T-cell (primary cell): ENCODE measurements around the gene C16orf54. TPM values are rescaled to one million over a fixed set of nuclear protein-coding genes. Genes with fewer than 3 reads are reported as not detected.
"Not testable (repeated sequence)": the region's sequence is repeated elsewhere in the genome, so short reads cannot be mapped to it uniquely, and the experiment has no call there.

Experiments used
- ATAC-seq, 4 experiments: fragments of 200-7000 bp in 3 of 4; fragments of 150-1000 bp in 1 of 4; cut with Tn5 transposase; replicated peaks in 1 of 4; 1 replicate in 3 of 4; 2 replicates in 1 of 4; pipeline ENCODE4 v1.10.0; 2021; ENCODE audit warnings: moderate library complexity in 3 of 4, mild to moderate bottlenecking in 2 of 4, moderate number of reproducible peaks in 1 of 4
- CTCF ChIA-PET, 2 donors: fragments of 300-600 bp; sonication (Branson Sonifier 250); formaldehyde crosslinking; loops; one replicate each; lab custom pipeline; 2022; ENCODE audit warnings: antibody characterized with exemption in 2 of 2; lab: Charles Lee
- POLR2A ChIA-PET, 2 donors: fragments of 300-600 bp; sonication (Branson Sonifier 250); formaldehyde crosslinking; loops; one replicate each; lab custom pipeline; 2022; ENCODE audit warnings: antibody characterized with exemption in 2 of 2; lab: Charles Lee
- DNase-seq, 35 experiments: peaks; one replicate each; pipeline versions ENCODE4 v3.0.0 to v3.0.0-alpha.2; 2013 to 2023
- H3K27ac ChIP-seq: one replicate; pipeline ENCODE4 v1.5.1; 2013; ENCODE audit warnings: low read length
- H3K27me3 ChIP-seq, 2 experiments: replicated peaks in 1 of 2; 1 replicate in 1 of 2; 2 replicates in 1 of 2; pipeline versions ENCODE4 v1.6.1 to v1.7.0; 2013; ENCODE audit warnings: low read length in 1 of 2, mixed read lengths in 1 of 2; ENCODE audit not compliant: control insufficient read depth in 2 of 2, insufficient read depth in 2 of 2; ENCODE audit errors: extremely low read depth in 1 of 2
- H3K36me3 ChIP-seq, 2 donors: 1 replicate in 1 of 2; 2 replicates in 1 of 2; pipeline versions ENCODE4 v1.6.1 to v1.7.0; 2013; ENCODE audit warnings: low read length in 1 of 2; ENCODE audit not compliant: control insufficient read depth in 2 of 2, insufficient read depth in 1 of 2; ENCODE audit errors: extremely low read depth in 1 of 2
- H3K4me1 ChIP-seq, 2 experiments: 1 replicate in 1 of 2; 2 replicates in 1 of 2; pipeline versions ENCODE4 v1.6.1 to v1.7.0; 2013; ENCODE audit warnings: low read length in 2 of 2, mixed read lengths in 1 of 2; ENCODE audit not compliant: insufficient read depth in 2 of 2, control insufficient read depth in 1 of 2; ENCODE audit errors: extremely low read depth in 1 of 2
- H3K4me3 ChIP-seq, 2 donors: 1 replicate in 1 of 2; 2 replicates in 1 of 2; pipeline versions ENCODE4 v1.5.1 to v1.7.0; 2013; ENCODE audit warnings: mild to moderate bottlenecking in 2 of 2, low read length in 1 of 2, moderate library complexity in 1 of 2; ENCODE audit not compliant: control insufficient read depth in 1 of 2; ENCODE audit errors: extremely low read depth in 1 of 2
- H3K9me3 ChIP-seq: 2 replicates; pipeline ENCODE4 v1.7.0; 2013
- H3K27ac Mint-ChIP-seq, 2 donors: one replicate each; pipeline ENCODE4 v1.8.0; 2020 to 2021; ENCODE audit warnings: mild to moderate bottlenecking in 2 of 2, mixed read lengths in 2 of 2
- H3K27me3 Mint-ChIP-seq, 2 donors: one replicate each; pipeline ENCODE4 v1.8.0; 2021 to 2022; ENCODE audit warnings: mixed read lengths in 2 of 2
- H3K36me3 Mint-ChIP-seq: one replicate; pipeline ENCODE4 v1.8.0; 2021; ENCODE audit warnings: mixed read lengths
- H3K4me1 Mint-ChIP-seq, 3 donors: one replicate each; pipeline ENCODE4 v1.8.0; 2020 to 2022; ENCODE audit warnings: mixed read lengths in 3 of 3, mild to moderate bottlenecking in 1 of 3
- H3K4me3 Mint-ChIP-seq, 3 donors: one replicate each; pipeline ENCODE4 v1.8.0; 2020 to 2022; ENCODE audit warnings: mild to moderate bottlenecking in 3 of 3, mixed read lengths in 3 of 3, moderate library complexity in 3 of 3
- H3K9me3 Mint-ChIP-seq, 3 donors: one replicate each; pipeline ENCODE4 v1.8.0; 2020 to 2022; ENCODE audit warnings: mixed read lengths in 3 of 3
- WGBS: methylation state at CpG from one replicate; pipeline ENCODE4 v1.1.5; 2013; ENCODE audit warnings: missing lambda C conversion rate; ENCODE audit not compliant: insufficient coverage; 5-methylcytosine and 5-hydroxymethylcytosine counted together
- total RNA-seq, 35 experiments: library from RNA in 6 of 35; stranded (reverse) in 6 of 35; fragments of 120-200 nt in 1 of 35; gene quantifications; one replicate each; pipeline versions ENCODE4 v1.2.1 to v1.2.4 and lab custom pipeline; 2013 to 2026

C16orf54 gene
- total RNA-seq, 5 donors from 2014 or later (not counting 1 experiment from before 2014, with no cell fraction given) = 122 to 194 (median 142) TPM

- CTCF ChIA-PET, H3K27me3 Mint-ChIP-seq, H3K27me3 ChIP-seq, H3K9me3 Mint-ChIP-seq, H3K4me3 ChIP-seq, H3K27ac ChIP-seq, H3K9me3 ChIP-seq, ATAC-seq, DNase-seq: not testable (repeated sequence)
- peaks cover 80 to 91% (median 86%) of the 10 kb centered on the region in 3 donors for H3K4me1 Mint-ChIP-seq
- peak overlapping the region in 1 of 3 donors; percentile 98 for H3K4me3 Mint-ChIP-seq
- peak overlapping the region; percentile 79 to 92 for H3K27ac Mint-ChIP-seq
- peaks cover 12 to 41% of the 10 kb centered on the region in 2 donors for H3K36me3 ChIP-seq
- POLR2A ChIA-PET = interaction anchor here in 1 of 2 donors (1.3 kb wide), 1 partner anchor 14 kb away, joined by 5 read pairs; no protein-coding TSS in a partner anchor
- peaks cover 51% of the 10 kb centered on the region for H3K36me3 Mint-ChIP-seq
- WGBS = no CpG with 5 or more reads among the region's 11 CpGs
- peaks cover 61 to 85% of the 10 kb centered on the region in 2 experiments for H3K4me1 ChIP-seq
These were observed 5.2 kb downstream of the C16orf54 start for GRCh38 chr16:29740630-29741015.

- WGBS = 100% methylated on average over 5 of the region's 6 CpGs
- peaks cover 61 to 85% of the 10 kb centered on the region in 2 experiments for H3K4me1 ChIP-seq
- POLR2A ChIA-PET = interaction anchor here (0.6 to 1.2 kb wide), 2 partner anchors 38 to 45 kb away, joined by 4 read pairs; no protein-coding TSS in a partner anchor
- H3K4me1 Mint-ChIP-seq = peaks cover 82 to 91% (median 87%) of the 10 kb centered on the region in 3 donors
- peak overlapping the region in 2 of 3 donors; percentile 0 to 98 for H3K4me3 Mint-ChIP-seq
- peaks cover 49% of the 10 kb centered on the region for H3K36me3 Mint-ChIP-seq
- not testable (repeated sequence) for H3K9me3 Mint-ChIP-seq, H3K4me3 ChIP-seq, H3K27me3 Mint-ChIP-seq, DNase-seq, ATAC-seq, H3K9me3 ChIP-seq, H3K27me3 ChIP-seq
- H3K27ac ChIP-seq = peak overlapping the region; percentile 70
- H3K27ac Mint-ChIP-seq = peak overlapping the region; percentile 79 to 92
- CTCF ChIA-PET = interaction anchor here in 1 of 2 donors (1.8 kb wide), 1 partner anchor 50 kb away, joined by 11 read pairs; the partner anchor contains the start of gene KIF22
- H3K36me3 ChIP-seq = peaks cover 12 to 41% of the 10 kb centered on the region in 2 donors
These were observed 5.7 kb downstream of the C16orf54 start for GRCh38 chr16:29739927-29740629.

- H3K9me3 ChIP-seq = no peaks in the 10 kb centered on the region
- ChIA-PET CTCF (interaction anchor here (0.6 to 1.8 kb wide), 13 partner anchors 9 to 77 kb away, joined by 3 to 11 read pairs (median 4); partner anchors contain the start of genes KIF22 (in 1 of the 2) and PAGR1 (in 1 of the 2)), POLR2A (interaction anchor here (0.5 to 1.3 kb wide), 15 partner anchors 13 to 626 kb away, joined by 3 to 14 read pairs (median 6); partner anchors contain the start of genes KIF22 (in 1 of the 2) and PAGR1 (in 1 of the 2))
- peak overlapping the region; percentile 37 to 73 (median 66) for H3K4me3 Mint-ChIP-seq
- peaks cover 38% of the 10 kb centered on the region for H3K36me3 Mint-ChIP-seq
- peaks cover 82 to 86% (median 85%) of the 10 kb centered on the region in 3 donors for H3K4me1 Mint-ChIP-seq
- no peaks in the 10 kb centered on the region for H3K9me3 Mint-ChIP-seq
- H3K4me3 ChIP-seq = no peak overlapping the region
- peak overlapping the region; percentile 70 for H3K27ac ChIP-seq
- H3K36me3 ChIP-seq = peaks cover 4 to 29% of the 10 kb centered on the region in 2 donors
- peak in 33 of 35 experiments; percentile 40 to 89 (median 66) for DNase-seq
- WGBS = no CpG with 5 or more reads among the region's 2 CpGs
- ATAC-seq = peak; percentile 89 to 95 (median 90)
- H3K27me3 Mint-ChIP-seq = no peaks in the 10 kb centered on the region
- no peaks in the 10 kb centered on the region for H3K27me3 ChIP-seq
- H3K4me1 ChIP-seq = peaks cover 54 to 72% of the 10 kb centered on the region in 2 experiments
- peak overlapping the region; percentile 92 to 93 for H3K27ac Mint-ChIP-seq
These were observed 7.3 kb downstream of the C16orf54 start for GRCh38 chr16:29738514-29738913.

GRCh38 chr16:29737713-29738112 is 8.1 kb downstream of the C16orf54 start:
- CTCF ChIA-PET = interaction anchor here in 1 of 2 donors (1.7 kb wide), 1 partner anchor 70 kb away, joined by 4 read pairs; no protein-coding TSS in a partner anchor
- H3K4me1 Mint-ChIP-seq = peaks cover 77 to 85% (median 81%) of the 10 kb centered on the region in 3 donors

GRCh38 chr16:29736764-29737163 is 9.0 kb downstream of the C16orf54 start:
- ChIA-PET CTCF (interaction anchor here in 1 of 2 donors (0.5 kb wide), 1 partner anchor 48 kb away, joined by 4 read pairs; no protein-coding TSS in a partner anchor), POLR2A (no interaction called here)
- Mint-ChIP-seq H3K27me3 (no peaks in the 10 kb centered on the region), H3K4me1 (peaks cover 71 to 82% (median 78%) of the 10 kb centered on the region in 3 donors), H3K27ac (peak overlapping the region; percentile 92 to 93), H3K36me3 (peaks cover 24% of the 10 kb centered on the region), H3K9me3 (peaks cover 0 to 3% (median 0%) of the 10 kb centered on the region in 3 donors), H3K4me3 (peak overlapping the region in 1 of 3 donors; percentile 73)
- ATAC-seq (no peak), DNase-seq (no peak)
- Histone ChIP-seq H3K27ac (peak overlapping the region; percentile 32), H3K4me3 (no peak overlapping the region), H3K36me3 (peaks cover 0 to 12% of the 10 kb centered on the region in 2 donors), H3K4me1 (peaks cover 44 to 65% of the 10 kb centered on the region in 2 experiments), H3K27me3 (no peaks in the 10 kb centered on the region), H3K9me3 (no peaks in the 10 kb centered on the region)
- WGBS = 100% methylated on average over 2 of the region's 6 CpGs

More at GRCh38 chr16:29737713-29738112, 8.1 kb downstream of the C16orf54 start:
- no peak for ATAC-seq
- Mint-ChIP-seq H3K4me3 (peak overlapping the region; percentile 37 to 73 (median 46)), H3K27me3 (no peaks in the 10 kb centered on the region), H3K27ac (peak overlapping the region; percentile 92 to 93), H3K9me3 (no peaks in the 10 kb centered on the region), H3K36me3 (peaks cover 30% of the 10 kb centered on the region)
- Histone ChIP-seq H3K9me3 (no peaks in the 10 kb centered on the region), H3K27me3 (no peaks in the 10 kb centered on the region), H3K4me3 (no peak overlapping the region), H3K27ac (peak overlapping the region; percentile 70), H3K4me1 (peaks cover 49 to 64% of the 10 kb centered on the region in 2 experiments), H3K36me3 (peaks cover 0 to 21% of the 10 kb centered on the region in 2 donors)
- POLR2A ChIA-PET = no interaction called here
- WGBS = 80% methylated on average over 5 of the region's 5 CpGs
- DNase-seq = peak in 1 of 35 experiments; percentile 13

- peaks cover 18% of the 10 kb centered on the region for H3K36me3 Mint-ChIP-seq
- DNase-seq (no peak), ATAC-seq (no peak)
- no peaks in the 10 kb centered on the region for H3K27me3 ChIP-seq
- peaks cover 37 to 64% of the 10 kb centered on the region in 2 experiments for H3K4me1 ChIP-seq
- H3K4me1 Mint-ChIP-seq = peaks cover 67 to 79% (median 74%) of the 10 kb centered on the region in 3 donors
- WGBS = 88% methylated on average over 4 of the region's 5 CpGs
- no peaks in the 10 kb centered on the region for H3K27me3 Mint-ChIP-seq
- H3K4me3 ChIP-seq = no peak overlapping the region
- ChIA-PET CTCF (interaction anchor here in 1 of 2 donors (0.6 kb wide), 1 partner anchor 35 kb away, joined by 5 read pairs; no protein-coding TSS in a partner anchor), POLR2A (interaction anchor here (0.6 kb wide), 2 partner anchors 12 to 112 kb away, joined by 3 read pairs; no protein-coding TSS in a partner anchor)
- H3K27ac Mint-ChIP-seq = peak overlapping the region; percentile 92 to 93
- H3K36me3 ChIP-seq = peaks cover 0 to 6% of the 10 kb centered on the region in 2 donors
- no peaks in the 10 kb centered on the region for H3K9me3 ChIP-seq
- peak overlapping the region; percentile 12 for H3K27ac ChIP-seq
- H3K4me3 Mint-ChIP-seq = peak overlapping the region in 1 of 3 donors; percentile 10
- peaks cover 0 to 3% (median 0%) of the 10 kb centered on the region in 3 donors for H3K9me3 Mint-ChIP-seq
These were observed 9.7 kb downstream of the C16orf54 start for GRCh38 chr16:29736112-29736511.
